ENCODE data around the gene CAMK2A.

CAMK2A gene

GRCh38 chr5:150295172-150295634 is 5.6 kb upstream of the CAMK2A start (continued):
- no peak for TF ChIP-seq ZNF157 (tag by site-specific recombination; IDR thresholded peaks at IDR 0.05)
- TF ChIP-seq GLIS2 (tag by site-specific recombination; IDR thresholded peaks at IDR 0.05): peak; percentile 66; the same call in 1 of the 2 replicates
- TF ChIP-seq OVOL3 (tag by site-specific recombination; IDR thresholded peaks at IDR 0.05): no peak
- no peak for TF ChIP-seq ZNF792 (tag by site-specific recombination; IDR thresholded peaks at IDR 0.05)
- TF ChIP-seq SCRT2 (tag by site-specific recombination; IDR thresholded peaks at IDR 0.05): 0 out of 2 replicates have a peak, but pooled peaks have one; percentile 10
- TF ChIP-seq ZNF561 (tag by site-specific recombination; IDR thresholded peaks at IDR 0.05; ENCODE audit: borderline replicate concordance): no peak
- peak; percentile 27; the same call in 1 of the 2 replicates for TF ChIP-seq ZBTB8A (tag by site-specific recombination; IDR thresholded peaks at IDR 0.05)
- TF ChIP-seq BCL11A (tag by site-specific recombination; IDR thresholded peaks at IDR 0.05; ENCODE audit: low read depth): no peak
- no peak for TF ChIP-seq ZNF274 (IDR thresholded peaks at IDR 0.05; ENCODE audit: low read length)
- no peak for TF ChIP-seq ZNF274 (tag by site-specific recombination; IDR thresholded peaks at IDR 0.05; ENCODE audit: borderline replicate concordance)
- no peak for TF ChIP-seq SALL2 (tag by site-specific recombination; IDR thresholded peaks at IDR 0.05; ENCODE audit: borderline replicate concordance)
- no peak for TF ChIP-seq ZNF155 (tag by site-specific recombination; IDR thresholded peaks at IDR 0.05)
- TF ChIP-seq ZNF830 (tag by site-specific recombination; IDR thresholded peaks at IDR 0.05; ENCODE audit: low read depth): no peak
- TF ChIP-seq ZNF768 (tag by site-specific recombination; IDR thresholded peaks at IDR 0.05): no peak
- TF ChIP-seq ZNF776 (tag by site-specific recombination; IDR thresholded peaks at IDR 0.05; ENCODE audit: borderline replicate concordance): no peak
- no peak for TF ChIP-seq ZNF16 (tag by site-specific recombination; IDR thresholded peaks at IDR 0.05; ENCODE audit: low read depth)
- TF ChIP-seq SP2 (tag by site-specific recombination; IDR thresholded peaks at IDR 0.05): no peak
- no peak for TF ChIP-seq PRDM6 (tag by site-specific recombination; IDR thresholded peaks at IDR 0.05)
- no peak for TF ChIP-seq ZNF211 (tag by site-specific recombination; IDR thresholded peaks at IDR 0.05; ENCODE audit: low read depth)
- no peak for TF ChIP-seq KLF16 (tag by site-specific recombination; IDR thresholded peaks at IDR 0.05)
- no peak for TF ChIP-seq ZBTB48 (tag by site-specific recombination; IDR thresholded peaks at IDR 0.05)
- no peak for TF ChIP-seq ZSCAN18 (tag by site-specific recombination; IDR thresholded peaks at IDR 0.05)
- TF ChIP-seq ZNF341 (tag by site-specific recombination; IDR thresholded peaks at IDR 0.05; ENCODE audit: low read depth): no peak
- no peak for TF ChIP-seq ZNF121 (tag by site-specific recombination; IDR thresholded peaks at IDR 0.05)
- no peak for TF ChIP-seq ZNF404 (tag by site-specific recombination; IDR thresholded peaks at IDR 0.05)
- no peak for TF ChIP-seq ZNF645 (tag by site-specific recombination; IDR thresholded peaks at IDR 0.05)
- TF ChIP-seq ZNF37A (tag by site-specific recombination; IDR thresholded peaks at IDR 0.05): no peak
- TF ChIP-seq ZBTB20 (tag by site-specific recombination; IDR thresholded peaks at IDR 0.05): peak; percentile 81
- TF ChIP-seq ZNF510 (tag by site-specific recombination; IDR thresholded peaks at IDR 0.05; ENCODE audit: insufficient replicate concordance): no peak
- TF ChIP-seq ZNF114 (tag by site-specific recombination; IDR thresholded peaks at IDR 0.05): no peak
- TF ChIP-seq ZNF585B (tag by site-specific recombination; IDR thresholded peaks at IDR 0.05): no peak
- TF ChIP-seq ZNF548 (tag by site-specific recombination; IDR thresholded peaks at IDR 0.05): no peak
- TF ChIP-seq SETDB1 (IDR thresholded peaks at IDR 0.05; ENCODE audit: insufficient read length, low read length): no peak
- no peak for TF ChIP-seq ZNF19 (tag by site-specific recombination; IDR thresholded peaks at IDR 0.05; ENCODE audit: low read depth)
- TF ChIP-seq ZNF600 (tag by site-specific recombination; IDR thresholded peaks at IDR 0.05): 0 out of 2 replicates have a peak, but pooled peaks have one; percentile 31
- TF ChIP-seq PATZ1 (tag by site-specific recombination; IDR thresholded peaks at IDR 0.05): peak; percentile 44; the same call in 1 of the 2 replicates
- peak; percentile 44 for TF ChIP-seq SP7 (tag by site-specific recombination; IDR thresholded peaks at IDR 0.05)
- TF ChIP-seq ZNF138 (tag by site-specific recombination; IDR thresholded peaks at IDR 0.05; ENCODE audit: borderline replicate concordance): no peak

Measured in HEK293 (cell line).